ENCODE results near the gene MCFD2. TPM values are rescaled to one million over a fixed set of nuclear protein-coding genes. Genes with fewer than 3 reads are reported as not detected.

Gene MCFD2
- total RNA-seq, 2 experiments from 2014 or later: 40.5 to 42.0 TPM

DNA sequence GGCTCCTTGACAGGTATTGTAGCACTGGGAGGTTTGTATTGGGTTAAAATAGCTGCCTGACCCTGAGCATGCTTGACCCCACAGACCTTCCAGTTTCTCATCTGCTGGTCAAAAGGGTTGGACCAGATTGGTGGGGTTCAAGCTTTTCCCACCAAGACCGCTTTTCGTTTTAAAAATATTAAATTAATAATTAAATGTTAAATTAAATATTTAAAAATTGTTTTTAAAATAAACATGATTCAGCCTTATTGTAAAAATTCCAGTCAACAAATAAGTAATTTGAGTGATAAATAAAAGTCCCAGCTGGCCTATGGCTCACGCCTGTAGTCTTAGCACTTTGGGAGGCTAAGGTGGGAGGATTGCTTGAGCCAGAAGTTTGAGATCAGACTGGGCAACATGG lies 36.6 kb upstream of the MCFD2 start:
- ATAC-seq: no peak
- DNase-seq: no peak
- CTCF ChIA-PET: interaction anchor here (0.9 to 1.6 kb wide), 5 partner anchors 8 to 37 kb away, joined by 3 to 5 read pairs (median 3); no protein-coding TSS in a partner anchor
- Mint-ChIP-seq H3K27me3 (no peaks in the 10 kb centered on the region), H3K9me3 (ENCODE audit: low read depth) (no peaks in the 10 kb centered on the region), H3K4me3 (no peak overlapping the region), H3K27ac (no peak overlapping the region), H3K36me3 (ENCODE audit: low read depth) (peaks cover 56% of the 10 kb centered on the region), H3K4me1 (peaks cover 10% of the 10 kb centered on the region)
- POLR2A ChIA-PET: interaction anchor here (0.7 kb wide), 1 partner anchor 693 kb away, joined by 3 read pairs; no protein-coding TSS in a partner anchor
- intact Hi-C loops (cut with DNase I, micrococcal nuclease): no loop called here

GRCh38 chr2:46951290-46952064 lies 35.9 kb upstream of the MCFD2 start:
- ChIA-PET CTCF (interaction anchor here (0.7 to 1.4 kb wide), 5 partner anchors 10 to 71 kb away, joined by 3 to 5 read pairs (median 3); no protein-coding TSS in a partner anchor), POLR2A (interaction anchor here (0.7 kb wide), 1 partner anchor 692 kb away, joined by 3 read pairs; no protein-coding TSS in a partner anchor)
- Mint-ChIP-seq H3K9me3 (ENCODE audit: low read depth) (no peaks in the 10 kb centered on the region), H3K36me3 (ENCODE audit: low read depth) (peaks cover 56% of the 10 kb centered on the region), H3K27ac (no peak overlapping the region), H3K4me1 (peaks cover 14% of the 10 kb centered on the region), H3K4me3 (no peak overlapping the region), H3K27me3 (no peaks in the 10 kb centered on the region)
- ATAC-seq (no peak), DNase-seq (no peak)
- intact Hi-C loops (cut with DNase I, micrococcal nuclease): no loop called here

- Mint-ChIP-seq H3K27ac (no peak overlapping the region), H3K27me3 (no peaks in the 10 kb centered on the region), H3K9me3 (ENCODE audit: low read depth) (no peaks in the 10 kb centered on the region), H3K4me3 (no peak overlapping the region), H3K36me3 (ENCODE audit: low read depth) (peaks cover 56% of the 10 kb centered on the region), H3K4me1 (peaks cover 23% of the 10 kb centered on the region)
- intact Hi-C loops (cut with DNase I, micrococcal nuclease): no loop called here
- ATAC-seq: no peak
- DNase-seq: no peak
- ChIA-PET POLR2A (no interaction called here), CTCF (interaction anchor here (0.5 kb wide), 1 partner anchor 38 kb away, joined by 4 read pairs; no protein-coding TSS in a partner anchor)
Measured at GRCh38 chr2:46950314-46950713, 34.7 kb upstream of the MCFD2 start.

DNA sequence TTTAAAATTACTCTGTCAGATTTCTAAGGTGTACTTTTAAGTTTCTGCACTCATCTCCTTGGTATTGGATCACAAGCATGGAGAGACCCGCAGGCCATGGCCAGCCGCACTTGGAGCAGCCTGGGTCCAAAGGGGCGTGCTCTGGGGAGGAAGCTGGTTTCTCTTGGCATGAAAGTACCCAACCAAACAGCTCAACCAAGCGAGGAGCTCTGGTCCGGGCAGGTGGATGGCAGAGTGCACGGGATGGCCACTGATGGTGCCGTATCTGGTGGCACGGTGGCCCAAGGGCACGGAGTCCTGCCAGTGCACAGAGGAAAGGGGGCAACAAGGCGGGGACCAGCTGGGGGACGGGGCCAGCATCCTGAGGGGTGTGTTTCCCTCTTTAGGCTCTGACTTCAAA lies 32.2 kb upstream of the MCFD2 start:
- DNase-seq (no peak), ATAC-seq (no peak)
- peaks cover 43% of the 10 kb centered on the region for H3K4me1 Mint-ChIP-seq
- ChIA-PET CTCF (interaction anchor here (0.9 kb wide), 1 partner anchor 455 kb away, joined by 3 read pairs; the partner anchor contains the start of gene MSH2), POLR2A (no interaction called here)
- H3K36me3 Mint-ChIP-seq (ENCODE audit: low read depth): peaks cover 51% of the 10 kb centered on the region
- no peaks in the 10 kb centered on the region for H3K9me3 Mint-ChIP-seq (ENCODE audit: low read depth)
- no peak overlapping the region for H3K27ac Mint-ChIP-seq
- intact Hi-C loops (cut with DNase I, micrococcal nuclease): no loop called here
- H3K27me3 Mint-ChIP-seq: no peaks in the 10 kb centered on the region
- H3K4me3 Mint-ChIP-seq: no peak overlapping the region

GRCh38 chr2:46945671-46946070 lies 30.1 kb upstream of the MCFD2 start:
- intact Hi-C loops (cut with DNase I, micrococcal nuclease): no loop called here
- peak overlapping the region; percentile 77 for H3K27ac Mint-ChIP-seq

GRCh38 chr2:46943881-46944798 lies 28.5 kb upstream of the MCFD2 start:
- CTCF ChIA-PET: interaction anchor here (0.6 to 2.3 kb wide), 11 partner anchors 8 to 379 kb away, joined by 3 to 8 read pairs (median 3); no protein-coding TSS in a partner anchor
- peak; percentile 86 for DNase-seq
- peak; percentile 80 for ATAC-seq
- Mint-ChIP-seq H3K9me3 (ENCODE audit: low read depth) (no peaks in the 10 kb centered on the region), H3K27me3 (no peaks in the 10 kb centered on the region), H3K4me1 (peaks cover 50% of the 10 kb centered on the region), H3K27ac (peak overlapping the region; percentile 98), H3K36me3 (ENCODE audit: low read depth) (peaks cover 41% of the 10 kb centered on the region), H3K4me3 (peak overlapping the region; percentile 94)
- intact Hi-C loops (cut with DNase I, micrococcal nuclease): loop anchor here (1.0 to 2.0 kb wide), 2 partner anchors 41 to 459 kb away; partner anchors contain the start of gene MSH2 (in 1 of the 2)
- POLR2A ChIA-PET: interaction anchor here (0.6 to 2.5 kb wide), 8 partner anchors 16 to 239 kb away, joined by 3 to 8 read pairs (median 6); partner anchors contain the start of gene MCFD2

More at GRCh38 chr2:46945671-46946070, 30.1 kb upstream of the MCFD2 start:
- ATAC-seq (no peak), DNase-seq (no peak)
- ChIA-PET POLR2A (no interaction called here), CTCF (interaction anchor here (1.2 kb wide), 1 partner anchor 10 kb away, joined by 3 read pairs; no protein-coding TSS in a partner anchor)
- Mint-ChIP-seq H3K27me3 (no peaks in the 10 kb centered on the region), H3K4me3 (no peak overlapping the region), H3K4me1 (peaks cover 40% of the 10 kb centered on the region), H3K36me3 (ENCODE audit: low read depth) (peaks cover 46% of the 10 kb centered on the region), H3K9me3 (ENCODE audit: low read depth) (no peaks in the 10 kb centered on the region)

DNA sequence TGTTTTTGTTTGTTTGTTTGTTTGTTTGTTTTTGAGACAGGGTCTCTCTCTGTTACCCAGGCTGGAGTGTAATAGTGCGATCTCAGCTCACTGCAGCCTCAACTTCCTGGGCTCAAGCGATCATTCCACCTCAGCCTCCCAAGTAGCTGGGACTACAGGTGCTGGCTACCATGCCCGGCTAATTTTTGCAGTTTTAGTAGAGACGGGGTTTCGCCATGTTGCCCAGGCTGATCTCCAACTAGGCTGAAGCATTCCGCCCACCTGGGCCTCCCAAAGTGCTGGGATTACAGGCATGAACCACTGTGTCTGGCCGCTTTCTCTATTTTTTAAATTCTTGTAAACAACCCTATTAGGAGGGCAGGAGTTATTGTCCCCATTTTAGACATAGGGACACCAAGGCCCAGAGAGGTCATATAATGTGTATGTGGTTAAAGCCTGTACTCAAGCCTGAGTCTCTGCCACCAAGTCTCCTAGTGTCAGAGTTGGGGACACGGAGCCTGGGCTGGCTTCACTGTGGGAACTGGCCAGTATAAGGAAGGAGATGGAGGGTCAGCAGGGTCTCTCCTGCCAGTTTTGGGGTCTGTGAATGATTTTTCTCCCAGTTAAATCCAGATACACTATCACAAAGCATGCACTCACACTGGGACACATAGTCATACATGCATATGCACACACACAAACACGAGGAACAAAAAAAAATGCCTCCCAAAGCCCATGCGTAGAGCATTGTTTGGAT lies 27.5 kb upstream of the MCFD2 start:
- ChIA-PET CTCF (interaction anchor here (0.6 to 2.3 kb wide), 5 partner anchors 10 to 39 kb away, joined by 4 to 8 read pairs (median 5); no protein-coding TSS in a partner anchor), POLR2A (interaction anchor here (1.1 to 2.5 kb wide), 4 partner anchors 19 to 39 kb away, joined by 7 to 8 read pairs (median 8); partner anchors contain the start of gene MCFD2)
- Mint-ChIP-seq H3K27ac (peak overlapping the region; percentile 98), H3K9me3 (ENCODE audit: low read depth) (no peaks in the 10 kb centered on the region), H3K36me3 (ENCODE audit: low read depth) (peaks cover 33% of the 10 kb centered on the region), H3K4me1 (peaks cover 45% of the 10 kb centered on the region), H3K27me3 (no peaks in the 10 kb centered on the region), H3K4me3 (peak overlapping the region; percentile 94)
- intact Hi-C loops (cut with DNase I, micrococcal nuclease): loop anchor here (1.0 to 2.0 kb wide), 2 partner anchors 24 to 460 kb away; partner anchors contain the start of gene MSH2 (in 1 of the 2)
- ATAC-seq: peak; percentile 14
- DNase-seq: peak; percentile 23

DNA sequence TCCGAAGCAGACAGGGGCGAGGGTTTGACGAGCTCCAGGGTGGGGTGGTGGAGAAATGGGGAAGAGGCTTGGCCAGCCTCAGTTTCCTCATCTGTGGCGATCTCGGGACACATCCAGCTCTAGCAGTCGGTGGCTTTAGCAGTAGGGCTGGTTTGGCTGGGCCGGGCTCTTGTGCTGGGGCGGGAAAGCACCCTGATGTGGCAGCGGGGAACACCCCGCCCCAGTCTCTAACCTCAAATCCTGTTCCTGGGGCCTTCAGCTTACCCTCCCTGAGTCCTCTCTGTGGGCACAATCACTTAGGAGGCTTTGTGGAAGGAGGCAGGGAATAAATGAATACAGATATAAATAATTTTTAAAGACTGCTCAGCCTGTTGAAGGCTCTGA lies 26.5 kb upstream of the MCFD2 start:
- H3K4me1 Mint-ChIP-seq: peaks cover 45% of the 10 kb centered on the region
- H3K27ac Mint-ChIP-seq: peak overlapping the region; percentile 98
- POLR2A ChIA-PET: interaction anchor here (0.5 to 1.4 kb wide), 2 partner anchors 26 to 645 kb away, joined by 6 to 8 read pairs; partner anchors contain the start of genes EPAS1 and MCFD2
- CTCF ChIA-PET: interaction anchor here (0.7 to 1.1 kb wide), 3 partner anchors 24 to 223 kb away, joined by 3 to 4 read pairs (median 4); no protein-coding TSS in a partner anchor
- H3K9me3 Mint-ChIP-seq (ENCODE audit: low read depth): no peaks in the 10 kb centered on the region
- H3K27me3 Mint-ChIP-seq: no peaks in the 10 kb centered on the region
- H3K36me3 Mint-ChIP-seq (ENCODE audit: low read depth): peaks cover 30% of the 10 kb centered on the region
- intact Hi-C loops (cut with DNase I, micrococcal nuclease): loop anchor here (1.0 to 2.0 kb wide), 2 partner anchors 23 to 461 kb away; partner anchors contain the start of gene MSH2 (in 1 of the 2)
- DNase-seq (peak; percentile 85), ATAC-seq (peak; percentile 42)
- peak overlapping the region; percentile 94 for H3K4me3 Mint-ChIP-seq

DNA sequence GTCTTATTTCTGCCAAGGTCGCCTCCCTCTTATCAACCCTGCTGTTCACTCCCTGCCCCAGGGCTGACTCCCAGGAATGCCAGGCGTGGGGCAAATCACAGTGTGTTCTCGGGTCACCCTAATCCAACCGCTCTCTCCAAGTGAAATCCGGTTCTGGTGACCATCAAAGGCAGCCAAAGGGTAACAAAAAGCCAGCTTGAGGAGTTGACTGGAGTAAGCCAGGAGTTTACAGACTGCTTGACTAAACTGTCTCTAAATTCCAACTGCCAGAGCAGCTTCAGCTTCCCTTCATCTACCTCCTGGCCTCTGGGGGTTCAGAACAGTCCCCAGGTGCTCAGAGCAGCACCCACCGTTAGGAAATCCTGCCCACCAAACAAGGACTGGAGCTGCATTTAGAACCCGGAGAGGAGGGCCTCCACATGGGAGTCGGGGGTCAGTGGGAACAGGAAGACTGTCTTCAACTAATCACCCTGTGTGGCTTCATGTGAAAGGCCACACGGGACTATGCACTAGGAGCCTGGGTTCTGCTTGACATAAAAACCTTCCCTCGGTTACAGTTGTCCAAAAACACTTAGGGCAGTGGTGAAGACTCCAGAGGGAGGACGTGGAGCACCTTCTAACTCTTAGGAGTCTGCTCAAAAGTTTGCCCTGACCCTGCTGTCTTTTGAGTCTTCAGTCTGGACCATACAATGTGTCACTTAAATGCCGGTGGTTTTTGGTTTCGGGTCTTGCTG lies 24.2 kb upstream of the MCFD2 start:
- H3K36me3 Mint-ChIP-seq (ENCODE audit: low read depth): peaks cover 16% of the 10 kb centered on the region
- H3K4me3 Mint-ChIP-seq: peak overlapping the region; percentile 78
- DNase-seq: no peak
- H3K27me3 Mint-ChIP-seq: no peaks in the 10 kb centered on the region
- H3K9me3 Mint-ChIP-seq (ENCODE audit: low read depth): no peaks in the 10 kb centered on the region
- peaks cover 30% of the 10 kb centered on the region for H3K4me1 Mint-ChIP-seq
- H3K27ac Mint-ChIP-seq: no peak overlapping the region
- POLR2A ChIA-PET: interaction anchor here (0.7 kb wide), 1 partner anchor 46 kb away, joined by 4 read pairs; no protein-coding TSS in a partner anchor
- CTCF ChIA-PET: interaction anchor here (1.0 to 6.1 kb wide), 3 partner anchors 17 to 41 kb away, joined by 3 to 47 read pairs (median 6); no protein-coding TSS in a partner anchor
- ATAC-seq: no peak
- intact Hi-C loops (cut with DNase I, micrococcal nuclease): no loop called here

Measured in activated CD4-positive, alpha-beta T cell treated with anti-CD3 and anti-CD28 coated beads for 36 hours (primary cell).